HEK293 (cell line): ENCODE results near the gene GET3.

Experiments used
- HOXC10 ChIP-seq: sonication (generic); formaldehyde crosslinking; IDR thresholded peaks from 2 replicates; pipeline ENCODE4 v1.8.1; 2023; ENCODE audit warnings: mild to moderate bottlenecking, missing genetic modification reagents
- KLF16 ChIP-seq: fragments of 450-650 bp; formaldehyde crosslinking; IDR thresholded peaks from 2 replicates; pipeline ENCODE4 v1.5.1; 2017; ENCODE audit warnings: missing biosample characterization, missing genetic modification characterization
- KLF7 ChIP-seq: fragments of 450-650 bp; formaldehyde crosslinking; IDR thresholded peaks from 2 replicates; pipeline ENCODE4 v1.5.1; 2016; ENCODE audit warnings: missing biosample characterization, missing genetic modification characterization, borderline replicate concordance
- MZF1 ChIP-seq: fragments of 450-650 bp; formaldehyde crosslinking; IDR thresholded peaks from 2 replicates; pipeline ENCODE4 v1.5.1; 2017; ENCODE audit warnings: missing biosample characterization, missing genetic modification characterization, borderline replicate concordance
- PBX3 ChIP-seq: sonication (generic); formaldehyde crosslinking; IDR thresholded peaks from 2 replicates; pipeline ENCODE4 v1.8.1; 2022; ENCODE audit warnings: mild to moderate bottlenecking, moderate library complexity, missing genetic modification reagents
- SP2 ChIP-seq: fragments of 450-650 bp; formaldehyde crosslinking; IDR thresholded peaks from 2 replicates; pipeline ENCODE4 v1.5.1; 2016; ENCODE audit warnings: missing biosample characterization, missing genetic modification characterization
- ZBTB10 ChIP-seq: fragments of 450-650 bp; formaldehyde crosslinking; IDR thresholded peaks from 2 replicates; pipeline ENCODE4 v1.5.1; 2016; ENCODE audit warnings: missing biosample characterization, missing genetic modification characterization
- ZBTB17 ChIP-seq: fragments of 450-650 bp; formaldehyde crosslinking; IDR thresholded peaks from 2 replicates; pipeline ENCODE4 v1.5.1; 2016; ENCODE audit warnings: missing biosample characterization, missing genetic modification characterization
- ZBTB21 ChIP-seq: fragments of 450-650 bp; formaldehyde crosslinking; IDR thresholded peaks from 2 replicates; pipeline ENCODE4 v1.5.1; 2017; ENCODE audit warnings: missing biosample characterization, missing genetic modification characterization
- ZBTB48 ChIP-seq: fragments of 450-650 bp; formaldehyde crosslinking; IDR thresholded peaks from 2 replicates; pipeline ENCODE4 v1.5.1; 2016; ENCODE audit warnings: missing biosample characterization, missing genetic modification characterization
- ZBTB6 ChIP-seq: fragments of 450-650 bp; formaldehyde crosslinking; IDR thresholded peaks from 2 replicates; pipeline ENCODE4 v1.5.1; 2017; ENCODE audit warnings: missing biosample characterization, missing genetic modification characterization
- ZBTB8A ChIP-seq: fragments of 450-650 bp; formaldehyde crosslinking; IDR thresholded peaks from 2 replicates; pipeline ENCODE4 v1.5.1; 2016; ENCODE audit warnings: missing biosample characterization, missing genetic modification characterization
- ZNF132 ChIP-seq: fragments of 450-650 bp; formaldehyde crosslinking; IDR thresholded peaks from 2 replicates; pipeline ENCODE4 v1.5.1; 2017; ENCODE audit warnings: missing biosample characterization, missing genetic modification characterization, borderline replicate concordance
- ZNF214 ChIP-seq: fragments of 450-650 bp; formaldehyde crosslinking; IDR thresholded peaks from 2 replicates; pipeline ENCODE4 v1.5.1; 2017; ENCODE audit warnings: missing biosample characterization, mild to moderate bottlenecking, missing genetic modification characterization, borderline replicate concordance
- ZNF274 ChIP-seq, 2 experiments: fragments of 200-500 bp in 1 of 2; fragments of 450-650 bp in 1 of 2; sonication (Bioruptor generic) in 1 of 2; formaldehyde crosslinking in 1 of 2; IDR thresholded peaks; 2 replicates each; pipeline versions ENCODE4 v1.5.1 to v1.6.1; 2014 to 2016; ENCODE audit warnings: borderline replicate concordance in 1 of 2, inconsistent platforms in 1 of 2, low read length in 1 of 2, missing biosample characterization in 1 of 2, missing genetic modification characterization in 1 of 2
- ZNF335 ChIP-seq: fragments of 450-650 bp; formaldehyde crosslinking; conservative IDR thresholded peaks from 2 replicates; pipeline ENCODE4 v1.5.1; 2016; ENCODE audit warnings: missing biosample characterization, missing genetic modification characterization
- ZNF362 ChIP-seq: fragments of 450-650 bp; formaldehyde crosslinking; IDR thresholded peaks from 2 replicates; pipeline ENCODE4 v1.5.1; 2016; ENCODE audit warnings: missing biosample characterization, missing genetic modification characterization
- ZNF394 ChIP-seq: fragments of 450-650 bp; formaldehyde crosslinking; IDR thresholded peaks from 2 replicates; pipeline ENCODE4 v1.5.1; 2016; ENCODE audit warnings: missing biosample characterization, missing genetic modification characterization, mild to moderate bottlenecking, moderate library complexity, borderline replicate concordance
- ZNF610 ChIP-seq: fragments of 450-650 bp; formaldehyde crosslinking; IDR thresholded peaks from 2 replicates; pipeline ENCODE4 v1.5.1; 2016; ENCODE audit warnings: missing biosample characterization, missing genetic modification characterization, borderline replicate concordance
- ZNF629 ChIP-seq: fragments of 450-650 bp; formaldehyde crosslinking; IDR thresholded peaks from 2 replicates; pipeline ENCODE4 v1.5.1; 2017; ENCODE audit warnings: missing biosample characterization, missing genetic modification characterization
- ZNF701 ChIP-seq: fragments of 450-650 bp; formaldehyde crosslinking; IDR thresholded peaks from 2 replicates; pipeline ENCODE4 v1.5.1; 2016; ENCODE audit warnings: missing biosample characterization, missing genetic modification characterization
- ZNF785 ChIP-seq: fragments of 450-650 bp; formaldehyde crosslinking; IDR thresholded peaks from 2 replicates; pipeline ENCODE4 v1.5.1; 2016; ENCODE audit warnings: missing biosample characterization, missing genetic modification characterization
- ZSCAN30 ChIP-seq: fragments of 450-650 bp; IDR thresholded peaks from 2 replicates; pipeline ENCODE4 v1.5.1; 2018; ENCODE audit warnings: missing biosample characterization, mild to moderate bottlenecking, missing genetic modification characterization, moderate library complexity
- TF ChIP-seq, protein P1 (sequence below): fragments of 450-650 bp; formaldehyde crosslinking; IDR thresholded peaks from 2 replicates; pipeline ENCODE4 v1.5.1; 2016; ENCODE audit warnings: missing biosample characterization, missing genetic modification characterization
- TF ChIP-seq, protein P2 (sequence below): fragments of 450-650 bp; formaldehyde crosslinking; conservative IDR thresholded peaks from 2 replicates; pipeline ENCODE4 v1.5.1; 2016; ENCODE audit warnings: low read depth, missing biosample characterization, missing genetic modification characterization

GET3 gene

GRCh38 chr19:12791345-12792050 is 54.2 kb downstream of the GET3 start, which contains the start of gene JUNB (continued):
- TF ChIP-seq ZNF362 (tag by site-specific recombination) (no peak), ZNF394 (tag by site-specific recombination) (peak; percentile 76), ZBTB10 (tag by site-specific recombination) (peak; percentile 11; the same call in 1 of the 2 replicates), KLF16 (tag by site-specific recombination) (peak; percentile 77), ZBTB6 (peak; percentile 54; the same call in 1 of the 2 replicates), ZBTB8A (tag by site-specific recombination) (peak; percentile 88), ZNF785 (tag by site-specific recombination) (no peak), ZSCAN30 (tag by site-specific recombination) (peak; percentile 77; the same call in 1 of the 2 replicates), SP2 (peak; percentile 91), ZBTB48 (tag by site-specific recombination) (peak; percentile 73), ZNF274 (IDR thresholded peaks at IDR 0.05; ENCODE audit: low read length) (no peak), ZNF274 (tag by site-specific recombination; IDR thresholded peaks at IDR 0.05; ENCODE audit: borderline replicate concordance) (no peak), HOXC10 (CRISPR knock-in tag) (no peak), ZNF214 (tag by site-specific recombination) (no peak), ZNF132 (tag by site-specific recombination) (no peak), ZBTB17 (tag by site-specific recombination) (peak; percentile 78), PBX3 (CRISPR knock-in tag) (peak; percentile 73), ZNF701 (no peak), ZNF610 (tag by site-specific recombination) (peak; percentile 97), ZBTB21 (tag by site-specific recombination) (peak; percentile 46; the same call in 1 of the 2 replicates), ZNF629 (tag by site-specific recombination) (peak; percentile 85), ZNF335 (tag by site-specific recombination) (peak; percentile 96), MZF1 (tag by site-specific recombination) (no peak), KLF7 (tag by site-specific recombination) (no peak)
- TF ChIP-seq, protein P1, sequence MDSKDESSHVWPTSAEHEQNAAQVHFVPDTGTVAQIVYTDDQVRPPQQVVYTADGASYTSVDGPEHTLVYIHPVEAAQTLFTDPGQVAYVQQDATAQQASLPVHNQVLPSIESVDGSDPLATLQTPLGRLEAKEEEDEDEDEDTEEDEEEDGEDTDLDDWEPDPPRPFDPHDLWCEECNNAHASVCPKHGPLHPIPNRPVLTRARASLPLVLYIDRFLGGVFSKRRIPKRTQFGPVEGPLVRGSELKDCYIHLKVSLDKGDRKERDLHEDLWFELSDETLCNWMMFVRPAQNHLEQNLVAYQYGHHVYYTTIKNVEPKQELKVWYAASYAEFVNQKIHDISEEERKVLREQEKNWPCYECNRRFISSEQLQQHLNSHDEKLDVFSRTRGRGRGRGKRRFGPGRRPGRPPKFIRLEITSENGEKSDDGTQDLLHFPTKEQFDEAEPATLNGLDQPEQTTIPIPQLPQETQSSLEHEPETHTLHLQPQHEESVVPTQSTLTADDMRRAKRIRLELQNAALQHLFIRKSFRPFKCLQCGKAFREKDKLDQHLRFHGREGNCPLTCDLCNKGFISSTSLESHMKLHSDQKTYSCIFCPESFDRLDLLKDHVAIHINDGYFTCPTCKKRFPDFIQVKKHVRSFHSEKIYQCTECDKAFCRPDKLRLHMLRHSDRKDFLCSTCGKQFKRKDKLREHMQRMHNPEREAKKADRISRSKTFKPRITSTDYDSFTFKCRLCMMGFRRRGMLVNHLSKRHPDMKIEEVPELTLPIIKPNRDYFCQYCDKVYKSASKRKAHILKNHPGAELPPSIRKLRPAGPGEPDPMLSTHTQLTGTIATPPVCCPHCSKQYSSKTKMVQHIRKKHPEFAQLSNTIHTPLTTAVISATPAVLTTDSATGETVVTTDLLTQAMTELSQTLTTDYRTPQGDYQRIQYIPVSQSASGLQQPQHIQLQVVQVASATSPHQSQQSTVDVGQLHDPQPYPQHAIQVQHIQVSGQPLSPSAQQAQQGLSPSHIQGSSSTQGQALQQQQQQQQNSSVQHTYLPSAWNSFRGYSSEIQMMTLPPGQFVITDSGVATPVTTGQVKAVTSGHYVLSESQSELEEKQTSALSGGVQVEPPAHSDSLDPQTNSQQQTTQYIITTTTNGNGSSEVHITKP (tag by site-specific recombination), result peak; percentile 84
- TF ChIP-seq, protein P2, sequence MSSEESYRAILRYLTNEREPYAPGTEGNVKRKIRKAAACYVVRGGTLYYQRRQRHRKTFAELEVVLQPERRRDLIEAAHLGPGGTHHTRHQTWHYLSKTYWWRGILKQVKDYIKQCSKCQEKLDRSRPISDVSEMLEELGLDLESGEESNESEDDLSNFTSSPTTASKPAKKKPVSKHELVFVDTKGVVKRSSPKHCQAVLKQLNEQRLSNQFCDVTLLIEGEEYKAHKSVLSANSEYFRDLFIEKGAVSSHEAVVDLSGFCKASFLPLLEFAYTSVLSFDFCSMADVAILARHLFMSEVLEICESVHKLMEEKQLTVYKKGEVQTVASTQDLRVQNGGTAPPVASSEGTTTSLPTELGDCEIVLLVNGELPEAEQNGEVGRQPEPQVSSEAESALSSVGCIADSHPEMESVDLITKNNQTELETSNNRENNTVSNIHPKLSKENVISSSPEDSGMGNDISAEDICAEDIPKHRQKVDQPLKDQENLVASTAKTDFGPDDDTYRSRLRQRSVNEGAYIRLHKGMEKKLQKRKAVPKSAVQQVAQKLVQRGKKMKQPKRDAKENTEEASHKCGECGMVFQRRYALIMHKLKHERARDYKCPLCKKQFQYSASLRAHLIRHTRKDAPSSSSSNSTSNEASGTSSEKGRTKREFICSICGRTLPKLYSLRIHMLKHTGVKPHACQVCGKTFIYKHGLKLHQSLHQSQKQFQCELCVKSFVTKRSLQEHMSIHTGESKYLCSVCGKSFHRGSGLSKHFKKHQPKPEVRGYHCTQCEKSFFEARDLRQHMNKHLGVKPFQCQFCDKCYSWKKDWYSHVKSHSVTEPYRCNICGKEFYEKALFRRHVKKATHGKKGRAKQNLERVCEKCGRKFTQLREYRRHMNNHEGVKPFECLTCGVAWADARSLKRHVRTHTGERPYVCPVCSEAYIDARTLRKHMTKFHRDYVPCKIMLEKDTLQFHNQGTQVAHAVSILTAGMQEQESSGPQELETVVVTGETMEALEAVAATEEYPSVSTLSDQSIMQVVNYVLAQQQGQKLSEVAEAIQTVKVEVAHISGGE (tag by site-specific recombination), result peak; percentile 45; the same call in 1 of the 2 replicates
